Measurements from ENCODE around the gene PLBD1.

The PLBD1 gene

DNA sequence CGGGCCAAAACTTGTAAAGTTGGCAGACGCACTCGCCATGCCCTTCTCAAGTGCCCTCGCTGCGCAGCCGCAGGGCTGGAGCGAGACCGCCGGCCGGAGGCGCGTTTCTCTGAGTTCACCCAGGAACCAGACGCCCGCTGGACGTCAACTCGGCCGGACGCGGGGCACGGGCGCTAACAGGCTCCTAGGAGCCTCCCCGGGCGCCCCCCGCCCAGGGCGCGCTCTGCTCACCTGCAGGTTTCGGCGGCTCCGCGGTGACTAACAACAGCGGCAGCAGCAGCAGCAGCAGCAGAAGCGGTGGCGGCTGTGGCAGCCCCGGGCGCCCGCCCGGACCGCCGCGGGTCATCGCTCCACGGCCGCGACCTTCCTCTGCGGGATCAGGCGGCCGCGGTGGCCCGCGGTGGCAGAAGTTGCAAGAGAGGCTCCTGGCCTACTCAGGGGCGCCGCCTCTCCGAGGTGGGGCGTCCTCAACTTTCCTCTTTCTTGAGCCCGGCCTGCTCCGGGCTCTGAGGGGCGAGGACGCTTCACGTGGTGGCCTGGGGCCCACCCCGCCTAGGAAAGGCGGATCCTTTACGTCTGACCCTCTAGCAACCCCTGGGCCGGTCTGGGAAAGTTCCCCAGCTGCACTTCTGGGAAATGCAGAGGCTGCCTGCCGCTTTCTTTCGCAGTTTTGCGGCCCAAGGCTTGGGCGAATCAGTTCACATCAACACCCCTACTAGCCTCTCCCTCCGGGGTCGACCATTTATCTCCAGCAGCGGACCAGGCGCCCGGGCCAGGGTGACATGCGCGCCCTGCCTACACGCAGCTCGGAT lies at the start of gene PLBD1:
Gene PLBD1, minus strand, starts transcription at position 533 of the 812 bp plus-strand sequence. Its CDS starts 187 bp downstream, at position 346.
- DNase-seq (ENCODE audit: low read depth in 2 of 2) = no peak

DNA sequence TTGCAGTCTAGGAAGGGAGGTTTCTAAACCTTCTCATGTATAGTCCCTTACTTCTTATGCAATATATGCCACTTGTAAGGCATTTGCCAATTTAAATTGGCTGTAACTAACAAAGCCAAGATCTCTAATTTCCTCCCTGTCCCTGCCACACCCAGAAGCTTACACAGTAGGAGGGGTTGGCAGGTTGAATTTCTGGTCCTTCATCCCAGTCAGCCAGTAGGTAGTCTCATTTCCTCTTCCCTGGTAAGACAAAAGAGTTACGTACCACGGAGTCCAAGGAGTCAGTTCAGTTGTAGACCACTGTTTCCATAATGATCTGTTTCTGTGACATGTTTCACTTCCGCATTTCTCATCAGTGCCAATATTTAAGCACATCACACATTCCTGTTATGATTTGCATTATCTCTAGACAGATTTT lies 47.0 kb upstream of the PLBD1 start:
- DNase-seq (ENCODE audit: low read depth in 2 of 2) = no peak

- no peak for DNase-seq (ENCODE audit: low read depth in 2 of 2)
Observed at GRCh38 chr12:14613718-14614117, 46.0 kb upstream of the PLBD1 start.

DNA sequence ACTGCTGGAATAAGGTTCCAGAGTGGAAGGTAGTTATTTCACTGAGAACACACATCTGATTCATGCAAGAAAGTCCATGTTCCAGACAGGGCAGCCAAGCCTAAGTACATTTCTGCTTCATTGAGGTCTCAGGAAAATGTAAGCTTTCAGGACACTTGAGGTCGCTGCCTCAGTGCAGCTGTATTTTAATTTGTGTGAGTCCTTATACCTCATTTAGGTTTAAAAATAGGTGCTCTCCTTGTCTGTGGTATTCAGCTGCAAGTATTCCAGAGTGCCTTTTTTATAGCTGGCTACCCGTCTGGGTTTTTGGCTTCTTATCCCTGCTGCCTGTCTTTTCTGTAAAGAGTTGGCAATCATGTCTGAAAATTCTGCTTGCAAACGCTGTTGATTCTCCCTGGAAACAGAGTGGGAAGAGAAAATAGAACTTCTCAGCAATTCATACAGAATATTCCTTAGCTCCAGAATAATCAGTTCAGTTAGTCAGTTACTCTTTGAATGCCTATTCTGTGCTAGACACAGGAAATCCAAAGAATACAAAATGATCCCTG lies 45.3 kb upstream of the PLBD1 start:
- DNase-seq (ENCODE audit: low read depth in 2 of 2) = no peak

GRCh38 chr12:14612250-14612649 lies 44.6 kb upstream of the PLBD1 start:
- DNase-seq (ENCODE audit: low read depth in 2 of 2) = no peak

DNA sequence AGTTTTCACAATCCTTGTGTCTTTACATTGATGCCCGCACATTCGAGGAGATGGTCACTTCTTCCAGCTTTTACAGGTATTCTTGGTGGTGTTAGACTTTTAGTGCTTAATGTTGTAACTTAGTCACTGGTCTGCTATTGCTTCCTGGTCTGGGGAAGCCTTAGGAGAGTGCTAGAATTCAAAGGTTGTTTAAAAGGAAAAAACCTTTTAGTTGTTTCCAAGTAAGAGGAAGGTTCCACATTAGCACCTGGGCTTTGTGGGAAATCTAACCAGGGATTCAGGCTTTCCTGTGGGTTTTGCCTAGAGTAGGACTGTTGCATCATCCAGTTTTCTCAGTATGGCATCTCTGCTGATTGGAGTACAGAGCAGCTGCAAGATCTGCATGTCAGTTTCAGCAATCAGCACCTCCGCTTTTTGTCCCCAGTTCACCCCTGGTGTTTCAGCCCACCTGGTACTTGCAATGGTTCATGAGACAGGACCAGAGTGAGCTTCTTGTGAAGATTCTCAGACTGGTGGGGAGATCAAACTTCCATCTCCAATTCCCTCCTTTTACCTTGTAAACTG lies 44.0 kb upstream of the PLBD1 start:
- DNase-seq (ENCODE audit: low read depth in 2 of 2) = no peak

DNA sequence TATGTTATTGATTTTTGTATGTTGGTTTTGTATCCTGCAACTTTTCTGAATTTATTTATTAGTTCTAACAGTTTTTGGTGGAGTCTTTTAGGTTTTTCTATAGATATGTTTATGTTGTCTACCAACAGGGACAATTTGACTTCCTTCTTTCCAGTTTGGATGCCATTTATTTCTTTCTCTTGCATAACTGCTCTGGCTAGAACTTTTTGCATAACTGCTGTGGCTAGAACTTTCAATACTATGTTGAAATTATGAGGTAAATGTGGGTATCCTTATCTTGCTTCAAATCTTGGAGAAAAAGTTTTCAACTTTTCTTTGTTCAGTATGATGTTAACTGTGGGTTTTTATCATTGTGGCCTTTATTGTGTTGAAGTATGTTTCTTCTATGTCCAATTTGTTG lies 39.9 kb upstream of the PLBD1 start:
- no peak for DNase-seq (ENCODE audit: low read depth in 2 of 2)

DNA sequence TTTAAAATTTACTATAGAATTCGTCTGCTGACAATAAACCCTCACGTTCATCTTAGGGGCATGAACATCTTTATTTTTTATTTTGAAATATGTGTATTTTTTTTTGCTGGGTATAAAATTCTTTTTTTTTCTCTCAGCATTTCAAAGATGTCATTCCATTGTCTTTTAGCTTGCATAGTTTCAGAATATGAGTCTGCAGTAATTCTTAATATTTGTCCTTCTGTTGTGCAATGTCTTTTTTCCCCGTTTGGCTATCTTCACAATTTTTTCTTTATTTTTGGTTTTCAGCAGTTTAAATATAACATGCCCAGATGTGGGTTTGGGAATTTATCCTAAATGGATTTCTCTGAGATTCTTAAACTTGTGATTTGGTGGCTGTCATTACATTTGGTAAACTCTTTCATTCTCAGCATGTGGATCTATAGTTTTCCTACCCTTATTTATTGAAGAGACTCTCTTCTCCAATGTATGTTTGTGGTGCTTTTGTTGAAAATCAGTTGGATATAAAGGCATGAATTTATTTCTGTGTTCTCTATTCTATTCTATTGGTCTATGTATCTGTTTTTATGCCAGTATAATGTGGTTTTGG lies 37.8 kb upstream of the PLBD1 start:
- no peak for DNase-seq (ENCODE audit: low read depth in 2 of 2)

DNA sequence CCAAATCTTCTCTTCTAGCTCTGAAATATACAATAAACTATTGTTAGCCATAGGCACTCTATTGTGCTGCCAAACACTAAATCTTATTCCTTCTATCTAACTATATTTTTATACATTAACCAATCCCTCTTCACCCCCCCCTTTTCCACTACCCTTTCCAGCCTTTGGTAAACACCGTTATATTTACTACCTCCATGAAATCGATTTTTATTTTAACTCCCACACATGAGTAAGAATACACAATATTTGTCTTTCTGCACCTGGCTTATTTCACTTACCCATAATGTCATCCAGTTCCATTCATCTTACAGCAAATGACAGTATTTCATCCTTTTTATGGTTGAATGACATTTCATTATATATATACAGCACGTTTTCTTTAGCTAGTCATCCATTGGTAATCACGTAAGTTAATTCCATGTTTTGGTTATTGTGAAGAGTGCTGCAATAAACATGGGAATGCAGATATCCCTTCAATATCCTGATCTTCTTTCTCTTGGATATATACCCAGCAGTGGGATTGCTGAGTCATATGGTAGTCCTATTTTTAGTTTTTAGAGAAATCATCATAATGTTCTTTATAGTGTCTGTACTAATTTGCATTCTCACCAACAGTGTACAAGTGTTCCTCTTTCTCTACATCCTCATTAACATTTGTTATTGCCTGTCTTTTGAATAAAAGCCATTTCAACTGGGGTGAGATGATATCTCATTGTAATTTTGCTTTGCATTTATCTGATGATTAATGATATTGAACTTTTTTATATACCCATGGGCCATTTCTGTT lies 34.2 kb upstream of the PLBD1 start:
- no peak for DNase-seq (ENCODE audit: low read depth in 2 of 2)

DNA sequence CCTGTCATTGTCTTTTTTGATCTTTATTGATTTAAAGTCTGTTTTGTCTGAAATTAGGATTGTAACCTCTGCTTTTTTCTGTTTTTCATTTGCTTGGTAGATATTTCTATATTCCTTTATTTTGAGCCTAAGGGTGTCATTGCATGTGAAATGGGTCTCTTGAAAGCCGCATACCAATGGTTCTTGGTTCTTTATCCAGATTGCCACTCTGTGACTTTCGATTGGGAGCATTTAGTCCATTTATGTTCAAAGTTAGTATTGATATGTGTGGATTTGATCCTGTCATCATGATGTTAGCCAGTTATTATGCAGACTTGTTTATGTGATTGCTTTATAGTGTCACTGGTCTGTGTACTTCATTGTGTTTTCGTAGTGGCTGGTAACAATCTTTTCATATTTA lies 29.8 kb upstream of the PLBD1 start:
- DNase-seq (ENCODE audit: low read depth in 2 of 2) = no peak

DNA sequence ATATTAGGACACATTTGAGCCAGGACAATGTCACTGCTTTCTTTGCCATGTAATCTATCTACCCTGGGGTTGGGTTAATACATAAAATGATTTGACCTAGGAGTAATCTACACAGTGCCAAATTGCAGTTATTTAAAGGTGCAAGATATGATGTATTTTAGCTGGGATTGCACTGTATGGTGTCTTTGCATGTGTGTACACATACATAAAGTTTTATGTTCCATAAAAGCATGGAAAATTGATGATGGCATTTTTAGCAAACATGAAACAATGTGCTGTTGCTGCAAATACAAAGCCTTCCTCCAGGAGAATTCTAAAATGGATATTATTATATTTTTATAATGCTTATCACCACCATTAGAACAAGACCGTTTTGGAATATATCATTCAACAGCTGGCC lies 24.0 kb upstream of the PLBD1 start:
- no peak for DNase-seq (ENCODE audit: low read depth in 2 of 2)

GRCh38 chr12:14589169-14590004 lies 21.7 kb upstream of the PLBD1 start:
- no peak for DNase-seq (ENCODE audit: low read depth in 2 of 2)

DNA sequence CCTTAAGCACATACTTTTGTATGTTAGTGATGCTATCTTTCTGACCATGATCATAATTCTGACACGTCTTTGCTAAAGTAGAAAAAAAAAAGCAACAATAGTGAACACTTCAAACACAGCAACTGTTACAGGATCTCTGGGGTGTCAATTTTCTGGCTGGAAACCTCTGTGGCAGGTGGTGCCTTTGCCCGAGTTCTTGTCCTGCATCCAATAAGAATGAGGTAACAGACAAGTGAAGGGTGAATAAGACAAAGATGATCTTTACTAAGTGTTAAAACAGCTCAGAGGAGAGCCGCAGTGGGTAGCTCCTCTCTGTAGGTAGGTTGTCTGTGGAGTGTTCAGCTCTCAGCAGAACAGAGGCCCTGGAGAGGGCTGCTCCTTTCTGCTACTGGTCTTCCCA lies 20.9 kb upstream of the PLBD1 start:
- DNase-seq (ENCODE audit: low read depth in 2 of 2) = no peak

DNA sequence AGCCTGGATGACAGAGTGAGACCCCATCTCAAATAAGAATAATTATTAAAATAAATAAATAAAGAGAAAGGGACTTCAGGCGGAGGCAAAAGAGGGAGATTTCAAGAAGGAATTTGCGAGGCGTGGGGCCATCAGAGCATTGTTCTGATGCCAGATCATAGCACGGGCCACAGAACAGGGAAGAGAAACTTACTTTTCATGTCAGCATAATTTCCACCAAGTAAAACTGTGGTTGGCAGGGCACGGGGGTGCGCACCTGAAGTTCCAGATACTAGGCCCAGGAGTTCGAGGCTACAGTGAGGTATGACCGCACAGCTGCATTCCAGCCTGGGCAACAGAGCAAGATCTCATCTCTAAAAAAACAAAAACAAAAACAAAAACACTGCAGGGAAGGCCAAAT lies 11.0 kb upstream of the PLBD1 start:
- no peak for DNase-seq (ENCODE audit: low read depth in 2 of 2)

DNA sequence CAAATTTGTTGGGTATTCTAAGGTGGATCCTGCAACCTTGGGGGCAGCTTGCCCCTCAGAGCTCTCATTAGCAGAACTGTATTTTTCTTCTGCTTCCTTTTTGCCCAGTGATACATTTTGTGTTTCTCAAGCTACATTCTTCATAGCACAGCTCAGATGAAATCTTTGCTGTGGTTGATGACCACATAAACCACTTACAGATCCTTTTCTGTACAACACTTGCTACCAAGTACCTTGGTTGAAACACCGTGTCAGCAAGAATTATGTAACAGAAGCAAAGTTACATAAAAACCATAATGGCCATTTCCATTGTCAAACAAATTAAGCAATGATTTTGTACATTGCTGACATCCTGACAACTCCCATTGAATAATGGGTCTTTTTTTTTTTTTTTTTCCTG lies 9.7 kb upstream of the PLBD1 start:
- no peak for DNase-seq (ENCODE audit: low read depth in 2 of 2)

- DNase-seq (ENCODE audit: low read depth in 2 of 2) = no peak
Observed at GRCh38 chr12:14576896-14577295, 9.2 kb upstream of the PLBD1 start.

DNA sequence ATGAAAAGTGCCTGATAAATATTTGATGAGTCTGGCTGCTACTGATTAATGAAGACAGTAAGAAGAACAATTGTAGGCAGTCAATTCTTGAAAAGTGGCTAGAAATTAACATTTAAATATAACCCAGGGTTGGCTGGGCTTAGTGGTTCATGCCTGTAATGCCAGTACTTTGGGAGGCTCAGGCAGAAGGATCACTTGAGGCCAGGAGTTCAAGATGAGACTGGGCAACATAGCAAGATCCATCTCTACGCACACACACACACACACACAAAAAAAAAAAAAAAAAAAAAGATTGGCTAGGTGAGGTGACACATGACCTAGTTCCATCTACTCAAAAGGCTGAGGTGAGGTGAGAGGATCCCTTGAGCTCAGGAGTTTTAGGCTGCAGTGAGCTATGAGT lies 7.9 kb upstream of the PLBD1 start:
- no peak for DNase-seq (ENCODE audit: low read depth in 2 of 2)

GRCh38 chr12:14573118-14573517 lies 5.4 kb upstream of the PLBD1 start:
- DNase-seq (ENCODE audit: low read depth in 2 of 2) = no peak

GRCh38 chr12:14572401-14572800 lies 4.7 kb upstream of the PLBD1 start:
- no peak for DNase-seq (ENCODE audit: low read depth in 2 of 2)

GRCh38 chr12:14571779-14572178 lies 4.1 kb upstream of the PLBD1 start:
- DNase-seq (ENCODE audit: low read depth in 2 of 2) = no peak

GRCh38 chr12:14570231-14570630 lies 2.5 kb upstream of the PLBD1 start:
- DNase-seq (ENCODE audit: low read depth in 2 of 2) = no peak
